GM19240 (cell line): Measurements from ENCODE around the gene RPS5.
A peak's percentile ranks its signal among the peaks of the same experiment; 100 is the strongest.

Experiments used
- DNase-seq: peaks from one replicate; pipeline ENCODE4 v3.0.0; 2011; ENCODE audit warnings: low spot score; ENCODE audit not compliant: insufficient read length

RPS5 gene

GRCh38 chr19:58385313-58385890, 1.7 kb upstream of the RPS5 start:
- no peak for DNase-seq

- DNase-seq = no peak
Observed at GRCh38 chr19:58385891-58386575, 1.0 kb upstream of the RPS5 start.

- no peak for DNase-seq
Observed at GRCh38 chr19:58387338-58388174, 487 bp downstream of the RPS5 start.

DNA sequence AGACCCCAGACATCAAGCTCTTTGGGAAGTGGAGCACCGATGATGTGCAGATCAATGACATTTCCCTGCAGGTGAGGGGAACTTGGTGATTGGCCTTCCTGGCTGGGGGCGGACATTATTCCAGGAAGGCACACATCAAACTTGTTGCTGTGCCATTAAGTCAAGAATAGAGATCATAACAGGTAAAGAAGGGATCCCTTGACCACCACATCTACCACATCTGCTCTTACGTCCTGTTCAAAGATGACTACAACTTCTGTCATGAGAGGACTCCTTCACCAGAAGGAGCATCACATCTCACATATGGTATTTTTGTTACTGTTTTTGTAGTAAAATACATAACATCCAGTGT, 1.1 kb downstream of the RPS5 start:
- DNase-seq = no peak

- DNase-seq = no peak
Observed at GRCh38 chr19:58392945-58393724, 6.1 kb downstream of the RPS5 start.

GRCh38 chr19:58393725-58394033, 6.6 kb downstream of the RPS5 start:
- DNase-seq = no peak

GRCh38 chr19:58394821-58395219, 7.8 kb downstream of the RPS5 start:
- no peak for DNase-seq

- DNase-seq = no peak
Observed at GRCh38 chr19:58395220-58395978, 8.3 kb downstream of the RPS5 start, which contains the start of gene RNF225. Gene RNF225, plus strand, starts transcription at chr19:58395656. Its CDS starts 434 bp downstream, at chr19:58396090.

GRCh38 chr19:58395979-58396627, 9.0 kb downstream of the RPS5 start:
- no peak for DNase-seq

GRCh38 chr19:58396691-58397532, 9.8 kb downstream of the RPS5 start:
- no peak for DNase-seq

DNA sequence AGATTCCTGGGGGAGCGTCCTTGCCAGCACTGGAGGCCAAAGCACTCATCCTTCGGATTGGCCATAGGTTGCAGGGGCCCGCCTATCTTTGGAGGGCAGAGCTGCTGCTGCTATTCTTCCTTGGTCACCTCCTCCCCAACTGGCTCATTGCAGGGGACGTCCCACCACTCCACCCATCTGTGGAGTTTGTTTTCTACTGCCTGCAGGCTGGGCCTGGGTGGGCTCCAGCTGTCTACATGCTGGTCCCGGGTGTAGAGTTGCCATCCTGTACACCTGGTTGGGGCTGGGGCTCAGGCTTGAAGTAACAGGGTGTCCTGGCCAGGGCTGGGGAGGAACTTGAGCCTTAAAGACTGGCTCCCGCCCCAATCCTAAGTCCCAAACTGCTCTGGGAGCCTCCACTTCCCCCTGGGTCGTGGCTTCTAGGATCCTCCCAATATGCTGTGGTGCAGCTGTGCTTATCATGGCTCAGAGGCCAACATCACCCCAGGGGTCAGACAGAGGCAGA, 10.5 kb downstream of the RPS5 start:
- no peak for DNase-seq

DNA sequence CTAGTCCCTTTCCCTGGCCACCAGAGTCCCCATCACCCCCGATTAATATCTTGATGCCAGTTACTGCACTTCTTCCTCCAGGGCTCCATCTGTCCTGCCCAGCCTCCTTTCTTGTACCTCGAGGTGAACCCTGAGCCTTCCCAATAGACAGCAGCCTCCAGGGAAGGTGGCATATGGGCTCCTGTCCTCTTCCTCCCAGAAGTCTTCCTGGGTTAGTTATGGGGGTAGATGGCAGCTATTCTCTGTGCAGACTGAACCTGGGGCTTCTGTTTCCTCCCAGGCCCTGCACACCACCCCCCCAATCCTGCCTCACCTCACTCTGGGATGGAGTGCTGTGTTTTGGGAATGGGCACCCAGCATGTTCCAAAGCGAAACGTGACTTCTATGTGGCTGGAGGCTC, 11.0 kb downstream of the RPS5 start:
- no peak for DNase-seq

- no peak for DNase-seq
Observed at GRCh38 chr19:58398545-58398944, 11.5 kb downstream of the RPS5 start.

DNA sequence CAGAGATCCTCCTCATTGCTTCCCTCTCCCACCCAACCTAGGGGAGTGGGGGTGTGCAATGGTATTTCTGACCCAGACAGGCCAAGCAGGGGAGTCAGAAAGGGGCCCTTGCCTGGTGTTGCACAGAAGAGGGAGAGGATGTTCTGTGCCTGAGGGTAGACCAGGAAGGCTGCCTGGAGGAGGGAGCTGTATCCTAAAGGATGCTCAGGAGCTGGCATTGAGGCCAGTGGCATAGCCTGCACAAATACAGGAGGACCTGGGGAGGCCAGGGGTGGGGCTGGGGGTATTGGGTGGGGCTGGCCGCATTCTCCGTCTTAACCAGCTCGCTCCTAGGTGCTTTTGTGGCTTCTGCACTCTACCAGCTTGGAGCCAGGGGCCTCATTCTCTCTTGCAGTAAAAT, 12.8 kb downstream of the RPS5 start:
- no peak for DNase-seq

- DNase-seq = no peak
Observed at GRCh38 chr19:58400316-58400915, 13.3 kb downstream of the RPS5 start.

- DNase-seq = peak; percentile 100
Observed at GRCh38 chr19:58400916-58401839, 14.1 kb downstream of the RPS5 start.

GRCh38 chr19:58401840-58402421, 14.9 kb downstream of the RPS5 start:
- no peak for DNase-seq
